LoVo (cell line): Measurements from ENCODE around the gene PHKG1.
A peak's percentile ranks its signal among the peaks of the same experiment; 100 is the strongest.
"Not testable (repeated sequence)": the region's sequence is repeated elsewhere in the genome, so short reads cannot be mapped to it uniquely, and the experiment has no call there.

Experiments
- DNase-seq: peaks from one replicate; pipeline ENCODE4 v3.0.0-alpha.2; 2016; ENCODE audit warnings: low spot score

PHKG1 gene

GRCh38 chr7:56092789-56093531 is at the start of gene PHKG1:
Gene PHKG1, minus strand, starts transcription at chr7:56092952. Its CDS starts 4,011 bp downstream, at chr7:56088941.
- peak; percentile 20 for DNase-seq

DNA sequence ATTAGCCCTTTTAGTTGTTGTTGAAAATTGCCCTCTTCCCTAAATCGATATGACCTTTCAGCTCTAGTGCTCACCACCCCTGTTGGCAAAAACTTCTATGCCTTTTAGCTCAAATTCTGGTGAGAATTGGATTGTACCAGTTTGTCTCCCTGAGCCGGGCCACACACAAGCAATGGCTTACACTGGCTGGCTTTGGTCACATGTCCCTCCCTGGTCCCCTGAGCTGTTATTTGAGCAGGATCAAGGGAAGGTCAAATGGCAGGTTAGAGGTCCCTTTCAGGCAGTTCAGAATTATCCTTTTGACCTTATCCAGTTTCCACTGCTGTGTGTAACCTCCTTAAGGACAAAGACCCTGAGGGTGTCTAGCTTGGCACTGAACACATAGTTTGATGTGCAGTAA is 38.3 kb upstream of the PHKG1 start:
- not testable (repeated sequence) for DNase-seq

DNA sequence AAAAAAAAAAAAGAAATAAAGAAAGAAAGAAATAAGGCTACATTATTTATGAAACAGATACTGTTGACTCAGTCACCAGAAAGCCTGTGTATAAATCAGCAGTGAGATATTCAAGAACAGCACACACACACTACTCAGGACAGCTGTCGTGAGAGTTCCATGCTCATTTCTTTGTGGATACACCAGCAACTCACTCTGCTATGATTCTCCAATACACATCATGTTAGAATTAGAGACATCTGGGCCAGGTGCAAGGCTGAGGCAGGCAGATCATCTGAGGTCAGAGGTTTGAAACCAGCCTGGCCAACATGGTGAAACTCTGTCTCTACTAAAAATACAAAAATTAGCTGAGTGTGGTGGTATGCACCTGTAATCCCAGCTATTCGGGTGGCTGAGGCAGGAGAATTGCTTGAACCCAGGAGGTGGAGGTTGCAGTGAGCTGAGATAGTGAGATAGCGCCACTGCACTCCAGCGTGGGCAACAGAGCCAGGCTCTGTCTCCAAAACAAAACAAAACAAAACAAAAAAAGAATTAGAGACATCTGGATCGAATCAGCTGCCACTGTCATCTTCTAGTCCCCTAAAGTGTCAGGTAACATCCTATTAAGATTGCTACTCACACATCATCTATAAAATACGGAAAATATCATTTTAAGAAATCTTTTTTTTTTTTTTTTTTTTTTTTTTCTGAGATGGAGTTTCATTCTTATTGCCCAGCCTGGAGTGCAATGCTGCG is 34.7 kb upstream of the PHKG1 start:
- no peak for DNase-seq

DNA sequence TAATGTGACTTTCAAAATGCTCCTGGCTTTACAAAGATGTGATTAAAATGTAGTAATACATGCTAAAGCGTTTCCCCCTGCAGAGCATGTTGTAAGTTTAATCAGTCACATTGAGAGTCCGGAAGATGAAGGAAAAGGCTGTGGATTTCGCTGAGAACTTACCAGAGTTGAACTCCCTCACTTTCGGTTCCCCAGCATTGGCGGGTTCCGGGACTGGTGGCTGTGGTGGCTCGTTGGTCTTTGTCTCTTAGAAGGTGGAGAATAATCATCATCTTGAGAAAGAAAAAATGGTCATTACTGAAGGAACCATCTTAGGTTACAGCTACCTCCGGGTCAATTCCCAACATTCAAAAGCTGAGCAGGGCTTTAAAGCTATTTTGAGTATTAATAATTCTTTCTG is 33.1 kb upstream of the PHKG1 start:
- no peak for DNase-seq

- DNase-seq: no peak
Observed at GRCh38 chr7:56124981-56125380, 32.2 kb upstream of the PHKG1 start.

- no peak for DNase-seq
Observed at GRCh38 chr7:56121440-56121839, 28.7 kb upstream of the PHKG1 start.

GRCh38 chr7:56115852-56116538 is 23.2 kb upstream of the PHKG1 start, which contains the start of gene NUPR2:
Gene NUPR2, minus strand, starts transcription at chr7:56116417. Its CDS starts 103 bp downstream, at chr7:56116314.
- no peak for DNase-seq

- not testable (repeated sequence) for DNase-seq
Observed at GRCh38 chr7:56112244-56112643, 19.5 kb upstream of the PHKG1 start.

DNA sequence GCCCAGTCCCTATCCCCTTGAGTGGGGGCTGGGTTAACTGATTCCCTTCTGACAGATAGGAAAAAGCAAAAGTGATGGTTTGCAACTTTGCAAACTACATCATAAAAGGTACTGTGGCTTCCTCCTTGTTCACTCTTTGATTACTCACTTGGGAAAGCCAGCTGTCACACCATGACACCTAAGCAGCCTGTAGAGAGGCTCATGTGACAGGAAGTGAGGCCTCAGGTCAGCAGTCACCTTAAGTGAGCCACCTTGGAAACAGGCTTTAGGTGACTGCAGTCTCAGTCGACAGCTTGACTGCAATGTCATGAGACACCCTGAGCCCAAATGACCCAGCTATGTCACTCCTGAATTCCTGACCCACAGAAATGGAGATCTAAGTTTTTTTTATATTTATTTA is 17.9 kb upstream of the PHKG1 start:
- DNase-seq: no peak

- DNase-seq: no peak
Observed at GRCh38 chr7:56107954-56108258, 15.2 kb upstream of the PHKG1 start.

DNA sequence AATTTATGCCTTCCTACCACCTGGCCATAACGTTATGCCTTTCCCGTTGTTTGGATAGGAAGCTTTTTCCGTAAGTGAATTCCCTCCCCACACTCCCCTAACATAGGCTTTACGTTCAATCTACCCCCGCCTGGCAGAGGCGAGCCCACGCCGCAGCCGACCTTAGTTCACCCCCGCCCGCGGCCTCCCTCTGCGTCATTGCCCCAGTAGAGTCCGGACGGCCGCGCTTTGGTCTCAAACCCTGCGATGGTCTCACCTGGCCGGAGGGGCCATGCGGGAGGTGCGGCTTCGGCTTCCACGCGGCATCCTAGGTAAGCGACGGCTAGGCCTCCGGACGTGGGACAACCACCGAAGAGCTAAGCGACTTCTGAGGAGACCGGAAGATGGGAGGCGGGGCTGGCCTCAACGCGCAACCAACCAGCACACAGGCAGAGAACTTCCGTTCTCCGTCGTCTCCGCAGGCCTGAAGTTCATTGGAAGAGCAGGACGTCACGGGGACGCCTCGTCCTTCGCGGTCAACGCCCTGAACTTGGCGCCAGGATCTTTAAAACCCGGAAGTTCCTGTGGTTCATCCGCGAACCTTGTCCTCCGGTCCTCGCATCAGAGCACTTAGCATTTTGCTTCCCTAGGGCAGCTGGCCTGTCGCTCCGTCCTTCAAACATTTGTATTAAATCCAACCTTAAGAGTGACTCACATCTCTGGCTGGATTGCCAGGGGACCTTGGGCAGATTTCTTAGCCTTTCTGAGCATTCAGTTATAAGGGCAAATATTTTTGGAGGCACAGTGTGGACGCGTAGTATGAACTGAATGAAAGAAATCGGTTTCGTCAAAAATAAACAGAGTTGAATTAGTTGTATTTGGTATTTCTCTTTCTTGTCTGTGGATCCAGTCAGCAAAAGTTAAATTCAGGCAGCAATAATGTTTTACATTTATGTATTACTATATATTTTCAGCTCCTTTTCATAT is 13.6 kb upstream of the PHKG1 start, which contains the start of gene CHCHD2:
CHCHD2 (minus strand) TSS at position 369 of the 966 bp plus-strand sequence; CDS start at position 306, 63 bp downstream.
- peak; percentile 100 for DNase-seq

DNA sequence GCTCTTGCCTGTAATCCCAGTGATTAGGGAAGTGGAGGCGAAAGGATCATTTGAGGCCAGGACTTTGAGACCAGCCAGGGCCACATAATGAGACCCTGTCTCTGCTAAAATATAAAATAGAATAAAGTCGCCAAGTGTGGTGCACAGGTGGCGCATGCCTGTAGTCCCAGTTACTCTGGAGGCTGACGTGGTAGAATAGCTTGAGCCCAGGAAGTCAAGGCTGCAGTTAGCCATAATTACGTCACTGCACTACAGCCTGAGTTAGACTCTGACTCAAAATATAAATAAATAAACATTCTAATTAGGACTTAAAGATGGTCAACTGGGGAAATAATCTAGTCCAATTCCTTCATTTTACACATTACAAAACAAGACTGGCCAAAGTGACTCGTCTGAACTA is 12.8 kb upstream of the PHKG1 start:
- DNase-seq: peak; percentile 74

- not testable (repeated sequence) for DNase-seq
Observed at GRCh38 chr7:56104138-56104537, 11.4 kb upstream of the PHKG1 start.

GRCh38 chr7:56099653-56100052 is 6.9 kb upstream of the PHKG1 start:
- no peak for DNase-seq

DNA sequence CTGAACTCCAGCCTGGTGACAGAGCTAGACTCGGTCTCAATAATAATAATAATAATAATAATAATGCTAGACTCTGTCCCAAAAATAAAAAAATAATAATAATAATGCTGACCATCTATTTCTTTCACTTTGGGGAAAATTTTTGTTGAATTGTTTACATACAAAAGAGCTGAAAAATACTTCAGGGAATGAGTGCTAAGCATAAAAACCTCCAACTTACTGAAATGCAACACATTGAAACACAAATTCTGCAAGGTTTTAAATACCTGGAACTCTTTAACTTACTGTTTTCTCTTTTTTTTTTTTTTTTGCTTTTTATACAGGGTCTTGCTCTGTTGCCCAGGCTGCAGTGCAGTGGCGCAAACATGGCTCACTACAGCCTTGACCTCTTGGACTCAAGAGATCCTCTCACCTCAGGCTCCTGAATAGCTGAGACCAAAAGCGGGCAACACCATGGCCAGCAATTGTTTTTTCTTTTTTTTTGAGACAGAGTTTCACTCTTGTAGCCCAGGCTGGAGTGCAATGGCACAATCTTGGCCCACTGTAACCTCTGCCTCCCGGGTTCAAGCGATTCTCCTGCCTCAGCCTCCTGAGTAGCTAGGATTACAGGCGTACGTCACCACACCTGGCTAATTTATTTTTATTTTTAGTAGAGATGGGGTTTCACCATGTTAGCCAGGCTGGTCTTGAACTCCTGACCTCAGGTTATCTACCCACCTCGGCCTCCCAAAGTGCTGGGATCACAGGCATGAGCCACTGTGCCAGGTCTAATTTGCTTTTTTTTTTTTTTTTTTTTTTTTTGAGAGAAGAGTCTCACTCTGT is 5.6 kb upstream of the PHKG1 start:
- not testable (repeated sequence) for DNase-seq

DNA sequence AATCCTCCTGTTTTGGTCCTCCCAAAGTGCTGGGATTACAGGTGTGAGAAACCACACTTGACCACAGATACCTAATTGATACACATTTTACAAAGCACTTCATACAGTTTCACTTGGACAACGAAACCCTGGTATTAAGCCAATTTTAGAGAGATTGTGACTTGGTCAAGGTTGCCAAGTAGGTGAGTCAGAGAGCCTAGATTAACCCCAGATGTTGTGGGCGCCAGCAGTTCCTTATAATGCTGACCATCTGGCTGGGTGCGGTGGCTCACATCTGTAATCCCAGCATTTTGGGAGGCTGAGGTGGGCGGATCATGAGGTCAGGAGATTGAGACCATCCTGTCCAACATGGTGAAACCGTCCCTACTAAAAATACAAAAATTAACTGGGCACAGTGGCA is 4.9 kb upstream of the PHKG1 start:
- DNase-seq: peak; percentile 10

GRCh38 chr7:56092388-56092787 is 364 bp downstream of the PHKG1 start:
- not testable (repeated sequence) for DNase-seq

DNA sequence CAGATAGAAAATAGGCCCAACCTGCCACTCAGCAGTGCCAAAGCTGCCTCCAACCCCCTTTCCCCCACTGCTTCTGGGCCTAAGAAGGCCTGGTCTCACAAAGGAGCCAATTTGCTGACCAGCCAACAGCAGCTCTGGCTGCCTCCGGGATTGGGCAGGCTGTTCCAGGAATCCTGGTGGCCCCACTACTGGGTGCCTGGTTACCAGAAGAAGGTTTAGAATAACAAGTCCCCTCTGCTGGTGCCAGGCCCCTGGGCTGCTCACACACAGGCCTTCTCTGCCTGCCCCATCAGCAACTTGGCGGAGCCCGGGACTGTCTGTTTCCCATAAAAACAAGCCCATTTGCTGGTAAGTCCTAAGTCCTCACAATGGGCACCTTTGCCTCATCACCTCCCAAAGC is 1.2 kb downstream of the PHKG1 start:
- DNase-seq: no peak

- DNase-seq: no peak
Observed at GRCh38 chr7:56087445-56087844, 5.3 kb downstream of the PHKG1 start.

GRCh38 chr7:56086761-56087160 is 6.0 kb downstream of the PHKG1 start:
- no peak for DNase-seq
